ENCODE results near the gene TMTC2.

The TMTC2 gene

GRCh38 chr12:82883394-82884355 is 197.0 kb downstream of the TMTC2 start:
- no peak for DNase-seq (ENCODE audit: low spot score)

- DNase-seq (ENCODE audit: low spot score) = no peak
Observed at GRCh38 chr12:82886671-82887340, 200.1 kb downstream of the TMTC2 start.

- DNase-seq (ENCODE audit: low spot score) = no peak
Observed at GRCh38 chr12:82893896-82894295, 207.2 kb downstream of the TMTC2 start.

- DNase-seq (ENCODE audit: low spot score) = no peak
Observed at GRCh38 chr12:82896277-82896676, 209.6 kb downstream of the TMTC2 start.

GRCh38 chr12:82896979-82897378 is 210.3 kb downstream of the TMTC2 start:
- no peak for DNase-seq (ENCODE audit: low spot score)

- no peak for DNase-seq (ENCODE audit: low spot score)
Observed at GRCh38 chr12:82898441-82898840, 211.7 kb downstream of the TMTC2 start.

- DNase-seq (ENCODE audit: low spot score) = no peak
Observed at GRCh38 chr12:82904219-82904790, 217.6 kb downstream of the TMTC2 start.

GRCh38 chr12:82910246-82910893 is 223.7 kb downstream of the TMTC2 start:
- DNase-seq (ENCODE audit: low spot score) = no peak

- DNase-seq (ENCODE audit: low spot score) = no peak
Observed at GRCh38 chr12:82912406-82912805, 225.7 kb downstream of the TMTC2 start.

- no peak for DNase-seq (ENCODE audit: low spot score)
Observed at GRCh38 chr12:82919388-82920054, 232.8 kb downstream of the TMTC2 start.

GRCh38 chr12:82923935-82924334 is 237.2 kb downstream of the TMTC2 start:
- DNase-seq (ENCODE audit: low spot score) = no peak

- no peak for DNase-seq (ENCODE audit: low spot score)
Observed at GRCh38 chr12:82926630-82927029, 239.9 kb downstream of the TMTC2 start.

GRCh38 chr12:82930301-82930700 is 243.6 kb downstream of the TMTC2 start:
- no peak for DNase-seq (ENCODE audit: low spot score)

- no peak for DNase-seq (ENCODE audit: low spot score)
Observed at GRCh38 chr12:82931349-82932116, 244.8 kb downstream of the TMTC2 start.

GRCh38 chr12:82937151-82937550 is 250.4 kb downstream of the TMTC2 start:
- DNase-seq (ENCODE audit: low spot score) = no peak

- no peak for DNase-seq (ENCODE audit: low spot score)
Observed at GRCh38 chr12:82942521-82942920, 255.8 kb downstream of the TMTC2 start.

- DNase-seq (ENCODE audit: low spot score) = no peak
Observed at GRCh38 chr12:82942991-82943401, 256.3 kb downstream of the TMTC2 start.

- DNase-seq (ENCODE audit: low spot score) = no peak
Observed at GRCh38 chr12:82948491-82948890, 261.8 kb downstream of the TMTC2 start.

- DNase-seq (ENCODE audit: low spot score) = no peak
Observed at GRCh38 chr12:82950356-82950755, 263.6 kb downstream of the TMTC2 start.

GRCh38 chr12:82952946-82953345 is 266.2 kb downstream of the TMTC2 start:
- no peak for DNase-seq (ENCODE audit: low spot score)

- DNase-seq (ENCODE audit: low spot score) = no peak
Observed at GRCh38 chr12:82953397-82953796, 266.7 kb downstream of the TMTC2 start.
